Common myeloid progenitor, CD34-positive (primary cell): ENCODE measurements around the gene FAM200B.

Experiments used
- CTCF ChIA-PET: fragments of 350-600 bp; sonication (Branson Sonifier 250); formaldehyde crosslinking; loops from one replicate; lab custom pipeline; 2021; ENCODE audit warnings: antibody characterized with exemption; lab: Charles Lee
- POLR2A ChIA-PET: fragments of 350-600 bp; sonication (Branson Sonifier 250); formaldehyde crosslinking; loops from one replicate; lab custom pipeline; 2021; ENCODE audit warnings: antibody characterized with exemption; lab: Charles Lee
- DNase-seq, 3 donors: peaks; one replicate each; pipeline versions ENCODE4 v3.0.0 to v3.0.0-alpha.2; 2013
- H3K27ac ChIP-seq, 2 experiments: 1 replicate in 1 of 2; 2 replicates in 1 of 2; pipeline ENCODE4 v1.7.0; 2013; ENCODE audit warnings: inconsistent platforms in 2 of 2, low read length in 2 of 2, mild to moderate bottlenecking in 2 of 2, low read depth in 1 of 2, moderate library complexity in 1 of 2; ENCODE audit not compliant: severe bottlenecking in 2 of 2, insufficient read depth in 1 of 2, poor library complexity in 1 of 2
- H3K27me3 ChIP-seq, 5 experiments: replicated peaks in 2 of 5; 1 replicate in 3 of 5; 2 replicates in 2 of 5; pipeline versions ENCODE4 v1.6.1 to v1.7.0; 2013; ENCODE audit warnings: low read length in 4 of 5, mild to moderate bottlenecking in 2 of 5, moderate library complexity in 2 of 5, inconsistent platforms in 1 of 5; ENCODE audit not compliant: insufficient read depth in 5 of 5, control insufficient read depth in 4 of 5
- H3K36me3 ChIP-seq, 4 experiments: 1 replicate in 2 of 4; 2 replicates in 2 of 4; pipeline versions ENCODE4 v1.6.1 to v1.7.0; 2013; ENCODE audit warnings: low read length in 3 of 4, control low read depth in 1 of 4, mild to moderate bottlenecking in 1 of 4; ENCODE audit not compliant: control insufficient read depth in 4 of 4, insufficient read depth in 4 of 4
- H3K4me1 ChIP-seq, 4 experiments: 1 replicate in 3 of 4; 2 replicates in 1 of 4; pipeline versions ENCODE4 v1.6.1 to v1.7.1; 2013; ENCODE audit warnings: low read length in 3 of 4, mild to moderate bottlenecking in 3 of 4, control low read depth in 1 of 4, inconsistent platforms in 1 of 4, moderate library complexity in 1 of 4; ENCODE audit not compliant: control insufficient read depth in 4 of 4, insufficient read depth in 4 of 4; ENCODE audit errors: control extremely low read depth in 1 of 4
- H3K4me3 ChIP-seq, 7 experiments: 1 replicate in 4 of 7; 2 replicates in 3 of 7; pipeline versions ENCODE4 v1.5.1 to v1.7.0; 2013; ENCODE audit warnings: mild to moderate bottlenecking in 7 of 7, low read length in 6 of 7, moderate library complexity in 6 of 7, inconsistent platforms in 2 of 7, low read depth in 2 of 7, control low read depth in 1 of 7; ENCODE audit not compliant: insufficient read depth in 4 of 7, control insufficient read depth in 1 of 7; ENCODE audit errors: extremely low read depth in 1 of 7
- H3K9me3 ChIP-seq, 5 experiments: 1 replicate in 4 of 5; 2 replicates in 1 of 5; pipeline versions ENCODE4 v1.6.1 to v1.7.1; 2013; ENCODE audit warnings: low read length in 4 of 5, mild to moderate bottlenecking in 2 of 5, inconsistent platforms in 1 of 5, low read depth in 1 of 5, moderate library complexity in 1 of 5; ENCODE audit not compliant: control insufficient read depth in 4 of 5, insufficient read depth in 2 of 5; ENCODE audit errors: control extremely low read depth in 1 of 5
- WGBS: methylation state at CpG from one replicate; pipeline ENCODE4 v1.1.5; 2013; ENCODE audit not compliant: insufficient coverage; 5-methylcytosine and 5-hydroxymethylcytosine counted together

Gene FAM200B

GRCh38 chr4:15735536-15735935 lies 53.9 kb downstream of the FAM200B start:
- CTCF ChIA-PET: interaction anchor here (1.0 kb wide), 1 partner anchor 266 kb away, joined by 3 read pairs; no protein-coding TSS in a partner anchor
- WGBS: 13% methylated on average over 1 of the region's 6 CpGs
- no peaks in the 10 kb centered on the region for H3K27me3 ChIP-seq

GRCh38 chr4:15736514-15737050 lies 55.0 kb downstream of the FAM200B start:
- Histone ChIP-seq H3K4me3 (no peak overlapping the region), H3K9me3 (peaks cover 0 to 13% (median 0%) of the 10 kb centered on the region in 5 experiments), H3K4me1 (no peaks in the 10 kb centered on the region), H3K36me3 (peaks cover 0 to 2% (median 0%) of the 10 kb centered on the region in 4 experiments), H3K27ac (no peak overlapping the region), H3K27me3 (no peaks in the 10 kb centered on the region)
- ChIA-PET CTCF (interaction anchor here (0.9 to 2.4 kb wide), 6 partner anchors 8 to 265 kb away, joined by 3 to 13 read pairs (median 4); no protein-coding TSS in a partner anchor), POLR2A (no interaction called here)
- WGBS: 97% methylated on average over 3 of the region's 4 CpGs
- DNase-seq: no peak

More at GRCh38 chr4:15735536-15735935, 53.9 kb downstream of the FAM200B start:
- no peak for DNase-seq
- Histone ChIP-seq H3K27ac (no peak overlapping the region), H3K4me1 (no peaks in the 10 kb centered on the region), H3K4me3 (no peak overlapping the region), H3K9me3 (peaks cover 0 to 4% (median 0%) of the 10 kb centered on the region in 5 experiments), H3K36me3 (peaks cover 0 to 2% (median under 1%) of the 10 kb centered on the region in 4 experiments)
- POLR2A ChIA-PET: no interaction called here

- H3K4me3 ChIP-seq: no peak overlapping the region
- H3K4me1 ChIP-seq: no peaks in the 10 kb centered on the region
- no peak overlapping the region for H3K27ac ChIP-seq
- peaks cover 0 to 2% (median 0%) of the 10 kb centered on the region in 4 experiments for H3K36me3 ChIP-seq
- 83% methylated on average over 2 of the region's 3 CpGs for WGBS
- H3K27me3 ChIP-seq: no peaks in the 10 kb centered on the region
- ChIA-PET POLR2A (no interaction called here), CTCF (interaction anchor here (0.9 to 2.4 kb wide), 7 partner anchors 9 to 145 kb away, joined by 3 to 13 read pairs (median 4); no protein-coding TSS in a partner anchor)
- H3K9me3 ChIP-seq: peaks cover 0 to 20% (median 5%) of the 10 kb centered on the region in 5 experiments
- no peak for DNase-seq
Observed at GRCh38 chr4:15737255-15737654, 55.6 kb downstream of the FAM200B start.

GRCh38 chr4:15738877-15739276 lies 57.2 kb downstream of the FAM200B start:
- Histone ChIP-seq H3K27me3 (no peaks in the 10 kb centered on the region), H3K36me3 (no peaks in the 10 kb centered on the region), H3K9me3 (peaks cover 0 to 28% (median 5%) of the 10 kb centered on the region in 5 experiments), H3K27ac (no peak overlapping the region), H3K4me3 (no peak overlapping the region), H3K4me1 (peaks cover 0 to 8% (median 1%) of the 10 kb centered on the region in 4 experiments)
- ChIA-PET POLR2A (no interaction called here), CTCF (interaction anchor here (1.3 to 2.4 kb wide), 4 partner anchors 9 to 144 kb away, joined by 4 to 13 read pairs (median 8); no protein-coding TSS in a partner anchor)
- DNase-seq: no peak
- WGBS: 100% methylated on average over 1 of the region's 1 CpG
